NCI-H510A treated with DMSO at 0.1 percent for 48 hours (cell line): ENCODE data around the gene EPB41L4A.
"Not testable (repeated sequence)": the region's sequence is repeated elsewhere in the genome, so short reads cannot be mapped to it uniquely, and the experiment has no call there.

ENCODE experiments used
- DNase-seq: peaks from one replicate; lab custom pipeline; 2025; lab: John Stamatoyannopoulos, UW

Gene EPB41L4A

GRCh38 chr5:112208699-112209615, 210.1 kb downstream of the EPB41L4A start:
- no peak for DNase-seq

- DNase-seq = not testable (repeated sequence)
These were observed 210.9 kb downstream of the EPB41L4A start for GRCh38 chr5:112208195-112208594.

- DNase-seq = no peak
These were observed 213.2 kb downstream of the EPB41L4A start for GRCh38 chr5:112205846-112206245.

GRCh38 chr5:112203229-112203628, 215.8 kb downstream of the EPB41L4A start:
- no peak for DNase-seq

GRCh38 chr5:112202694-112203093, 216.4 kb downstream of the EPB41L4A start:
- no peak for DNase-seq

GRCh38 chr5:112201141-112201540, 217.9 kb downstream of the EPB41L4A start:
- DNase-seq = no peak

- DNase-seq = no peak
These were observed 218.9 kb downstream of the EPB41L4A start for GRCh38 chr5:112200131-112200530.

GRCh38 chr5:112196584-112196983, 222.5 kb downstream of the EPB41L4A start:
- DNase-seq = no peak

GRCh38 chr5:112195924-112196323, 223.2 kb downstream of the EPB41L4A start:
- DNase-seq = no peak

- no peak for DNase-seq
These were observed 226.2 kb downstream of the EPB41L4A start for GRCh38 chr5:112192866-112193265.

GRCh38 chr5:112192072-112192471, 227.0 kb downstream of the EPB41L4A start:
- DNase-seq = no peak

GRCh38 chr5:112189391-112189790, 229.7 kb downstream of the EPB41L4A start:
- no peak for DNase-seq

GRCh38 chr5:112186401-112186990, 232.6 kb downstream of the EPB41L4A start:
- DNase-seq = peak; percentile 22

GRCh38 chr5:112183874-112184273, 235.2 kb downstream of the EPB41L4A start:
- no peak for DNase-seq

- no peak for DNase-seq
These were observed 235.9 kb downstream of the EPB41L4A start for GRCh38 chr5:112183103-112183711.

- DNase-seq = no peak
These were observed 239.8 kb downstream of the EPB41L4A start for GRCh38 chr5:112179290-112179689.

- peak; percentile 48 for DNase-seq
These were observed 244.0 kb downstream of the EPB41L4A start for GRCh38 chr5:112174959-112175594.

- no peak for DNase-seq
These were observed 253.0 kb downstream of the EPB41L4A start for GRCh38 chr5:112165897-112166737.

GRCh38 chr5:112165399-112165798, 253.7 kb downstream of the EPB41L4A start:
- DNase-seq = no peak

GRCh38 chr5:112163435-112163834, 255.6 kb downstream of the EPB41L4A start:
- no peak for DNase-seq

- no peak for DNase-seq
These were observed 257.7 kb downstream of the EPB41L4A start for GRCh38 chr5:112161392-112161748.
